KMS-11 (cell line): ENCODE results near the gene CBR1.

Experiments
- H2AFZ ChIP-seq: fragments of 200-600 bp; sonication (generic); 2 replicates; pipeline ENCODE4 v1.6.1; 2016; ENCODE audit warnings: antibody characterized with exemption, mixed run types, low read depth
- H3K27ac ChIP-seq: fragments of 200-600 bp; sonication (generic); 2 replicates; pipeline ENCODE4 v1.6.1; 2016; ENCODE audit warnings: mild to moderate bottlenecking, mixed run types
- H3K27me3 ChIP-seq: fragments of 200-600 bp; sonication (generic); 2 replicates; pipeline ENCODE4 v1.6.1; 2017; ENCODE audit warnings: mild to moderate bottlenecking, low read depth, mixed run types, moderate library complexity; ENCODE audit not compliant: insufficient read depth
- H3K36me3 ChIP-seq: fragments of 200-600 bp; sonication (generic); 2 replicates; pipeline ENCODE4 v1.6.1; 2017; ENCODE audit warnings: mild to moderate bottlenecking, mixed run types; ENCODE audit not compliant: insufficient read depth
- H3K4me1 ChIP-seq: fragments of 200-600 bp; sonication (generic); 2 replicates; pipeline ENCODE4 v1.6.1; 2016; ENCODE audit warnings: mild to moderate bottlenecking, low read depth, mixed run types; ENCODE audit not compliant: poor library complexity, severe bottlenecking
- H3K4me2 ChIP-seq: fragments of 200-600 bp; sonication (generic); 2 replicates; pipeline ENCODE4 v1.7.0; 2016; ENCODE audit warnings: mild to moderate bottlenecking, mixed run types
- H3K4me3 ChIP-seq: fragments of 200-600 bp; sonication (generic); IDR thresholded peaks from 2 replicates; pipeline ENCODE4 v1.6.1; 2017; ENCODE audit warnings: low read depth, low read length, mixed read lengths; ENCODE audit not compliant: insufficient read depth
- H3K79me2 ChIP-seq: fragments of 200-600 bp; sonication (generic); 2 replicates; pipeline ENCODE4 v1.6.1; 2016; ENCODE audit warnings: low read depth, mixed run types; ENCODE audit not compliant: insufficient read depth
- H3K9ac ChIP-seq: fragments of 200-600 bp; sonication (generic); 2 replicates; pipeline ENCODE4 v1.6.1; 2016; ENCODE audit warnings: mild to moderate bottlenecking, mixed run types
- H4K20me1 ChIP-seq: fragments of 200-600 bp; sonication (generic); 2 replicates; pipeline ENCODE4 v1.6.1; 2016; ENCODE audit warnings: mild to moderate bottlenecking, mixed run types; ENCODE audit not compliant: insufficient read depth
- TF ChIP-seq, protein P1 (sequence below): fragments of 200-600 bp; sonication (generic); conservative IDR thresholded peaks from 2 replicates; pipeline ENCODE4 v1.6.1; 2017; ENCODE audit warnings: low read depth, mild to moderate bottlenecking, antibody characterized with exemption, low read length, moderate library complexity, mixed read lengths

The CBR1 gene

DNA sequence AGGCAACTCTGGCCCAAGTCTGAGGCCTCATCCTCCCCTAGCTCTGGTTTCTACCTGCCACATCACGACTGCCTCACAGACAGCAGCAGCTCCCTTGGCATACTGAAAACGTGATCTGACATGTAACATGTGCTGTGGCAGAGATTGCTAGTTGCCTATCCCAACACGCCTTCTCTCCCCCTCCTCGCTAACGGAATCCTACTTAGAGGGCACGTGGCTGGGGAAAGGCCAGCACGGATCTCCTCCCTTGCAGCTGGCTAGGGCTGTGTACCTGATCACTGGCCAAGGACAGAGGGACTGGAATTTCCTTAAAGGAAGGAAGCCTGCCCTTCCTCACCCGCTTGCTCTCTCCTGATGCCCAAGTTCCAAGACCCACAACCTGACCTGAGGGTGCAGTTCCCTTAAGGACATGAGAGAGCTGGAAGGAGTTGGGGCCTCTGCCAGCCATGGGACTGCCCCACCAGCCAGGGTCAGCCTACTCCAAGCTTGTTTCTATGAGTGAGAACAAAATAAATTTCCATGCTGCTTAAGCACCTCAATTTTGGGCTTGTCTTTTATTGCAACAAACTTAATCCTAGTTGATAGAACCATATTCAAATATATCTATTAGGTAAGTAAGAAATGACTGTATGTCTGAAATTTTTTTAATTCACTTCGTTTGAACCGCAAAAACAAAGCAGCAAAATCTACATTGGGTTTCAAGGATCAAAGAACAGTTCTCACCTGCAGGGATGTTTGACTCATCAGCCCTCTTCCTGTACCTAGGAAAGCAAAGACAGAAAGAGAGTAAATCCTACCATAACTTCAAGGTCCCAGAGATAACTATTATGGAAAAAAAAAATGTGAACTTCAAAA, 16.7 kb upstream of the CBR1 start:
- H3K4me3 ChIP-seq, result no peak overlapping the region
- no peaks in the 10 kb centered on the region for H3K27me3 ChIP-seq
- no peaks in the 10 kb centered on the region for H3K4me1 ChIP-seq
- no peak overlapping the region for H2AFZ ChIP-seq
- H3K27ac ChIP-seq, result no peak overlapping the region
- H3K79me2 ChIP-seq, result 0 out of 2 replicates have a peak, but pooled peaks cover 8% of the 10 kb centered on the region
- TF ChIP-seq, protein P1, sequence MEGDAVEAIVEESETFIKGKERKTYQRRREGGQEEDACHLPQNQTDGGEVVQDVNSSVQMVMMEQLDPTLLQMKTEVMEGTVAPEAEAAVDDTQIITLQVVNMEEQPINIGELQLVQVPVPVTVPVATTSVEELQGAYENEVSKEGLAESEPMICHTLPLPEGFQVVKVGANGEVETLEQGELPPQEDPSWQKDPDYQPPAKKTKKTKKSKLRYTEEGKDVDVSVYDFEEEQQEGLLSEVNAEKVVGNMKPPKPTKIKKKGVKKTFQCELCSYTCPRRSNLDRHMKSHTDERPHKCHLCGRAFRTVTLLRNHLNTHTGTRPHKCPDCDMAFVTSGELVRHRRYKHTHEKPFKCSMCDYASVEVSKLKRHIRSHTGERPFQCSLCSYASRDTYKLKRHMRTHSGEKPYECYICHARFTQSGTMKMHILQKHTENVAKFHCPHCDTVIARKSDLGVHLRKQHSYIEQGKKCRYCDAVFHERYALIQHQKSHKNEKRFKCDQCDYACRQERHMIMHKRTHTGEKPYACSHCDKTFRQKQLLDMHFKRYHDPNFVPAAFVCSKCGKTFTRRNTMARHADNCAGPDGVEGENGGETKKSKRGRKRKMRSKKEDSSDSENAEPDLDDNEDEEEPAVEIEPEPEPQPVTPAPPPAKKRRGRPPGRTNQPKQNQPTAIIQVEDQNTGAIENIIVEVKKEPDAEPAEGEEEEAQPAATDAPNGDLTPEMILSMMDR, result no peak
- H3K4me2 ChIP-seq, result no peak overlapping the region
- peaks cover 19% of the 10 kb centered on the region for H3K36me3 ChIP-seq
- no peak overlapping the region for H3K9ac ChIP-seq
- no peaks in the 10 kb centered on the region for H4K20me1 ChIP-seq

DNA sequence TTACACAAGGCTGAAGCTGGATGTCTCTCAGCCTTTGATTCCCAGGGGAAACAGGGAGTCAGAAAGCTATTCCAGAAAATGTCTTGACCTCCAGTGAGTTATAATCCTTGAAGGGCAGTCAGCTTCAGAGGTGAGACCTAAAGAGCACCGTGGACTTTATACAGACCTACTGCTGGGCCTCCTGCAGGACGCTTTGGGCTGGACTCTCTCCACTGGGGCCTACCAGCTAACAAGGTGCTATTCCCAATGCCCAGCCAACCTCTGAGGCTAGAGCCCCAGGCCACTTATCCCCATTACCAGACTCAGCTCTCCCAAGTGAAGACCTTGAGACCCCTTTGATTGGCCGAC, 16.1 kb upstream of the CBR1 start:
- Histone ChIP-seq H2AFZ (no peak overlapping the region), H3K27ac (no peak overlapping the region), H4K20me1 (no peaks in the 10 kb centered on the region), H3K27me3 (no peaks in the 10 kb centered on the region), H3K9ac (no peak overlapping the region), H3K36me3 (peaks cover 19% of the 10 kb centered on the region), H3K4me1 (peaks cover under 1% of the 10 kb centered on the region), H3K4me3 (no peak overlapping the region), H3K79me2 (peaks cover 12% of the 10 kb centered on the region), H3K4me2 (no peak overlapping the region)
- TF ChIP-seq, protein P1, result no peak

DNA sequence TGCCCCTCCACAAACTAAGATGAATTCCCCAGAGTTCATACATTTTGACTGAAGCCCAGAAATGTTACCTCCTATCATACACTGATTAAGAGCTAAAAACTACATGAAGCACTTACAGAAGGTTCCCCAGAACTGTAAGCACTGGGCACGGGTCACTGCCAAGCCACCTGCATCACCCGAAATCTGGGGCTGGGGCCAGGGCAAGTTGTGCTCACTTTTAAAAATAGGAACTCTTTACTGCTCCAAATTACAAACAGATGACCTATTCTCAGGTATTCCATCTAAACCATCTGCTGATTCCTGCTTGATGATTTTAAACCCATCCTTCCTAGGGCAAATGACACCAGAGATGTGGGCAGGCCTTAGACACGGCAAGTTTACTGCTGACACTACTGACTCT, 14.3 kb upstream of the CBR1 start:
- H3K9ac ChIP-seq, result no peak overlapping the region
- H3K27me3 ChIP-seq, result no peaks in the 10 kb centered on the region
- H4K20me1 ChIP-seq, result no peaks in the 10 kb centered on the region
- H3K4me1 ChIP-seq, result peaks cover 8% of the 10 kb centered on the region
- peaks cover 16% of the 10 kb centered on the region for H3K79me2 ChIP-seq
- H3K27ac ChIP-seq, result no peak overlapping the region
- TF ChIP-seq, protein P1, result no peak
- H3K4me3 ChIP-seq, result no peak overlapping the region
- peaks cover 19% of the 10 kb centered on the region for H3K36me3 ChIP-seq
- no peak overlapping the region for H3K4me2 ChIP-seq
- no peak overlapping the region for H2AFZ ChIP-seq

DNA sequence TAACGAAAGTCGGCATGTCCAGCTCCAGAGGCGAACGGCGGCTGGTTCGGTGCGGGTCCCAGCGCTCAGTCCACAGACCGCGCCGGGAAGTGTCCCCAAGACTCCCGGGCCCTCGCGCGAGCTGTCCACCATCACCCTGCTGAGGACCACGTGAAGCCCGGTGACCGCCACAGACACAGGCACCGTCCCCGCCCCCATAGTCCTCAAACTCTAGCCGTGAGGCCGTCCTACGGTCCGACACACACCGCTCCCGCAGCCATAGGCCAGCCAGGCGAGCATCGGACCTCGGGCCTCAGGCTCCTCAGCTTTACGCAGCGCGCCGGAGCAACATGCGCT, 10.0 kb upstream of the CBR1 start:
- Histone ChIP-seq H3K79me2 (peaks cover 16% of the 10 kb centered on the region), H3K4me2 (peak overlapping the region; percentile 62; the same call in 1 of the 2 replicates), H3K36me3 (peaks cover 15% of the 10 kb centered on the region), H4K20me1 (no peaks in the 10 kb centered on the region), H3K4me3 (peak overlapping the region; percentile 82), H2AFZ (peak overlapping the region; percentile 58), H3K4me1 (peaks cover 13% of the 10 kb centered on the region), H3K27me3 (no peaks in the 10 kb centered on the region), H3K9ac (peak overlapping the region; percentile 75), H3K27ac (peak overlapping the region; percentile 90)
- TF ChIP-seq, protein P1, result no peak
